T-helper 22 cell (primary cell): ENCODE data around the gene LZTR1.

Source experiments
- DNase-seq: peaks from one replicate; pipeline ENCODE4 v3.0.0-alpha.2; 2020; ENCODE audit warnings: low read depth

LZTR1 gene

GRCh38 chr22:20980938-20981722 is 967 bp upstream of the LZTR1 start:
- DNase-seq: no peak

GRCh38 chr22:20982563-20982882 is 426 bp downstream of the LZTR1 start:
- DNase-seq: no peak

GRCh38 chr22:20983081-20983771 is 1.1 kb downstream of the LZTR1 start:
- no peak for DNase-seq

- DNase-seq: no peak
Measured at GRCh38 chr22:20985720-20986119, 3.6 kb downstream of the LZTR1 start.

- DNase-seq: no peak
Measured at GRCh38 chr22:20986365-20986764, 4.3 kb downstream of the LZTR1 start.

GRCh38 chr22:20987375-20987774 is 5.3 kb downstream of the LZTR1 start:
- DNase-seq: no peak

- DNase-seq: no peak
Measured at GRCh38 chr22:20988573-20989322, 6.7 kb downstream of the LZTR1 start.

- DNase-seq: no peak
Measured at GRCh38 chr22:20989323-20990138, 7.4 kb downstream of the LZTR1 start.

GRCh38 chr22:20990184-20991180 is 8.4 kb downstream of the LZTR1 start:
- DNase-seq: no peak

- DNase-seq: no peak
Measured at GRCh38 chr22:20991252-20992055, 9.4 kb downstream of the LZTR1 start.

GRCh38 chr22:20992056-20992442 is 10.0 kb downstream of the LZTR1 start:
- DNase-seq: no peak

- DNase-seq: no peak
Measured at GRCh38 chr22:20992456-20993303, 10.6 kb downstream of the LZTR1 start.

- DNase-seq: no peak
Measured at GRCh38 chr22:20993304-20994127, 11.4 kb downstream of the LZTR1 start.

- no peak for DNase-seq
Measured at GRCh38 chr22:20994128-20994901, 12.2 kb downstream of the LZTR1 start.

- DNase-seq: no peak
Measured at GRCh38 chr22:20994902-20995241, 12.8 kb downstream of the LZTR1 start.

- no peak for DNase-seq
Measured at GRCh38 chr22:20995329-20996030, 13.4 kb downstream of the LZTR1 start.

- DNase-seq: no peak
Measured at GRCh38 chr22:20996031-20996410, 13.9 kb downstream of the LZTR1 start.
